GM12878 (cell line): ENCODE results near the gene RFFL.

Source experiments
- ASH2L ChIP-seq: fragments of 300-600, 200-600 bp; sonication (generic); IDR thresholded peaks from 2 replicates; pipeline ENCODE4 v1.6.1; 2017; ENCODE audit warnings: low read depth, mild to moderate bottlenecking, borderline replicate concordance
- CEBPB ChIP-seq, 2 experiments: fragments of 150-350 bp in 1 of 2; IDR thresholded peaks; 2 replicates each; pipeline ENCODE4 v1.6.1; 2012 to 2014; ENCODE audit warnings: low read depth in 2 of 2, low read length in 2 of 2, borderline replicate concordance in 1 of 2, inconsistent platforms in 1 of 2
- CREM ChIP-seq: IDR thresholded peaks from 2 replicates; pipeline ENCODE4 v1.6.1; 2014; ENCODE audit warnings: antibody characterized with exemption, low read depth
- EP300 ChIP-seq, 2 experiments: fragments of 150-350 bp in 1 of 2; IDR thresholded peaks; 2 replicates each; pipeline ENCODE4 v1.6.1; 2011 to 2012; ENCODE audit warnings: low read depth in 2 of 2, low read length in 2 of 2, borderline replicate concordance in 1 of 2, improper control_type of control experiment in 1 of 2, inconsistent platforms in 1 of 2; ENCODE audit not compliant: control insufficient read depth in 1 of 2
- PAX8 ChIP-seq: fragments of 450-650 bp; IDR thresholded peaks from 2 replicates; pipeline ENCODE4 v1.6.1; 2017; ENCODE audit warnings: mild to moderate bottlenecking, moderate library complexity
- POLR2AphosphoS5 ChIP-seq: IDR thresholded peaks from 2 replicates; pipeline ENCODE4 v1.6.1; 2011; ENCODE audit warnings: mild to moderate bottlenecking, low read length, inconsistent platforms
- RELA ChIP-seq: fragments of 450-650 bp; IDR thresholded peaks from 2 replicates; pipeline ENCODE4 v1.8.0; 2014; ENCODE audit warnings: borderline replicate concordance; ENCODE audit not compliant: partially characterized antibody
- RFX5 ChIP-seq: IDR thresholded peaks from 2 replicates; pipeline ENCODE4 v1.6.1; 2011; ENCODE audit warnings: low read depth, low read length, improper control_type of control experiment
- TCF3 ChIP-seq: IDR thresholded peaks from 2 replicates; pipeline ENCODE4 v1.6.1; 2012; ENCODE audit warnings: low read depth, mild to moderate bottlenecking, low read length, borderline replicate concordance; ENCODE audit not compliant: insufficient read depth
- TF ChIP-seq, protein P1 (sequence below), 3 experiments: IDR thresholded peaks in 2 of 3; conservative IDR thresholded peaks in 1 of 3; 2 replicates each; pipeline ENCODE4 v1.5.1; 2011; ENCODE audit warnings: low read depth in 3 of 3, low read length in 3 of 3, mild to moderate bottlenecking in 3 of 3, control low read depth in 2 of 3, moderate library complexity in 2 of 3, inconsistent platforms in 1 of 3, mixed read lengths in 1 of 3; ENCODE audit not compliant: control insufficient read depth in 2 of 3, insufficient read depth in 1 of 3; ENCODE audit errors: extremely low read depth in 1 of 3
- TF ChIP-seq, protein P2 (sequence below): IDR thresholded peaks from 2 replicates; pipeline ENCODE4 v1.6.1; 2011; ENCODE audit warnings: low read depth, low read length, improper control_type of control experiment, borderline replicate concordance
- TF ChIP-seq, protein P3 (sequence below): fragments of 450-650 bp; IDR thresholded peaks from 2 replicates; pipeline ENCODE4 v1.6.1; 2017; ENCODE audit warnings: mild to moderate bottlenecking, moderate library complexity
- TF ChIP-seq, protein P4 (sequence below): IDR thresholded peaks from 2 replicates; pipeline ENCODE4 v1.6.1; 2012; ENCODE audit warnings: low read length, inconsistent platforms

DNA sequence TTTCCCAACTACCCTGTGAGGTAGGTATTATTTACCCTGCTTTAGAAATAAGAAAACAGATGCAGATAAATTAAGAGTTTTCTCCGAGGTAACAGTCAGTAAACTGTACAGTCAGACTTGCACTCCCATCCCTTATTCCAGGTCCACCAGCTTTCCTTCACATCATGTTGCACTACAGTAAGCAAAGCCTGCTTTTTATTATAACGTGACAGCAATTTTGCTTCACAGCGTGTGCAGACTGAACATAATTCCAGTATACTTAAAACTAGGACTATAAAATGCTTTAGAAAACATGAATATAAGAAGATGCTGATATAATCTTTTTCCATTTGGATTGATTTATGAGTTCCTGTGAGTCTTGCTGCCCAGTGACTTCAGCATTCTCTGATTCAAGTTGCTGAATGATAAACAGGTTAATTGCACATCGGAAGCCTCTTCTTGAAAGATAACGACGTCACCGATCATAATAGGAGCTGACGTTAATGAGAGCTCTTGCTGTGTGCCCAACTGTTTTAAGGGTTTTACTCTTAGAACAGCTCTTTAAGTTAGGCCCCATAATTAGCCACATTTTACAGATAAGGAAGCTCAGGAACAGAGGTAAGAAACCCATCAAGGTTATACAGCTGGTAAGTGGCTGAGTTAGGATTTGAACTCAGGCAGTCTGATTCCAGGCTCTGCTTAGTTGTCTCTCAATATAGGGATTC is 81.8 kb downstream of the RFFL start:
- TF ChIP-seq, protein P1, sequence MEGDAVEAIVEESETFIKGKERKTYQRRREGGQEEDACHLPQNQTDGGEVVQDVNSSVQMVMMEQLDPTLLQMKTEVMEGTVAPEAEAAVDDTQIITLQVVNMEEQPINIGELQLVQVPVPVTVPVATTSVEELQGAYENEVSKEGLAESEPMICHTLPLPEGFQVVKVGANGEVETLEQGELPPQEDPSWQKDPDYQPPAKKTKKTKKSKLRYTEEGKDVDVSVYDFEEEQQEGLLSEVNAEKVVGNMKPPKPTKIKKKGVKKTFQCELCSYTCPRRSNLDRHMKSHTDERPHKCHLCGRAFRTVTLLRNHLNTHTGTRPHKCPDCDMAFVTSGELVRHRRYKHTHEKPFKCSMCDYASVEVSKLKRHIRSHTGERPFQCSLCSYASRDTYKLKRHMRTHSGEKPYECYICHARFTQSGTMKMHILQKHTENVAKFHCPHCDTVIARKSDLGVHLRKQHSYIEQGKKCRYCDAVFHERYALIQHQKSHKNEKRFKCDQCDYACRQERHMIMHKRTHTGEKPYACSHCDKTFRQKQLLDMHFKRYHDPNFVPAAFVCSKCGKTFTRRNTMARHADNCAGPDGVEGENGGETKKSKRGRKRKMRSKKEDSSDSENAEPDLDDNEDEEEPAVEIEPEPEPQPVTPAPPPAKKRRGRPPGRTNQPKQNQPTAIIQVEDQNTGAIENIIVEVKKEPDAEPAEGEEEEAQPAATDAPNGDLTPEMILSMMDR (IDR thresholded peaks at IDR 0.05 in 2 of 3, conservative IDR thresholded peaks at IDR 0.05 in 1 of 3; ENCODE audit: control insufficient read depth in 2 of 3, extremely low read depth in 1 of 3, insufficient read depth in 1 of 3, low read depth in 3 of 3, low read length in 3 of 3): no peak
- TF ChIP-seq PAX8: no peak
- TF ChIP-seq, protein P2, sequence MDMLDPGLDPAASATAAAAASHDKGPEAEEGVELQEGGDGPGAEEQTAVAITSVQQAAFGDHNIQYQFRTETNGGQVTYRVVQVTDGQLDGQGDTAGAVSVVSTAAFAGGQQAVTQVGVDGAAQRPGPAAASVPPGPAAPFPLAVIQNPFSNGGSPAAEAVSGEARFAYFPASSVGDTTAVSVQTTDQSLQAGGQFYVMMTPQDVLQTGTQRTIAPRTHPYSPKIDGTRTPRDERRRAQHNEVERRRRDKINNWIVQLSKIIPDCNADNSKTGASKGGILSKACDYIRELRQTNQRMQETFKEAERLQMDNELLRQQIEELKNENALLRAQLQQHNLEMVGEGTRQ: no peak
- 0 out of 2 replicates have a peak, but pooled peaks have one; percentile 18 for TF ChIP-seq CREM
- TF ChIP-seq, protein P3, sequence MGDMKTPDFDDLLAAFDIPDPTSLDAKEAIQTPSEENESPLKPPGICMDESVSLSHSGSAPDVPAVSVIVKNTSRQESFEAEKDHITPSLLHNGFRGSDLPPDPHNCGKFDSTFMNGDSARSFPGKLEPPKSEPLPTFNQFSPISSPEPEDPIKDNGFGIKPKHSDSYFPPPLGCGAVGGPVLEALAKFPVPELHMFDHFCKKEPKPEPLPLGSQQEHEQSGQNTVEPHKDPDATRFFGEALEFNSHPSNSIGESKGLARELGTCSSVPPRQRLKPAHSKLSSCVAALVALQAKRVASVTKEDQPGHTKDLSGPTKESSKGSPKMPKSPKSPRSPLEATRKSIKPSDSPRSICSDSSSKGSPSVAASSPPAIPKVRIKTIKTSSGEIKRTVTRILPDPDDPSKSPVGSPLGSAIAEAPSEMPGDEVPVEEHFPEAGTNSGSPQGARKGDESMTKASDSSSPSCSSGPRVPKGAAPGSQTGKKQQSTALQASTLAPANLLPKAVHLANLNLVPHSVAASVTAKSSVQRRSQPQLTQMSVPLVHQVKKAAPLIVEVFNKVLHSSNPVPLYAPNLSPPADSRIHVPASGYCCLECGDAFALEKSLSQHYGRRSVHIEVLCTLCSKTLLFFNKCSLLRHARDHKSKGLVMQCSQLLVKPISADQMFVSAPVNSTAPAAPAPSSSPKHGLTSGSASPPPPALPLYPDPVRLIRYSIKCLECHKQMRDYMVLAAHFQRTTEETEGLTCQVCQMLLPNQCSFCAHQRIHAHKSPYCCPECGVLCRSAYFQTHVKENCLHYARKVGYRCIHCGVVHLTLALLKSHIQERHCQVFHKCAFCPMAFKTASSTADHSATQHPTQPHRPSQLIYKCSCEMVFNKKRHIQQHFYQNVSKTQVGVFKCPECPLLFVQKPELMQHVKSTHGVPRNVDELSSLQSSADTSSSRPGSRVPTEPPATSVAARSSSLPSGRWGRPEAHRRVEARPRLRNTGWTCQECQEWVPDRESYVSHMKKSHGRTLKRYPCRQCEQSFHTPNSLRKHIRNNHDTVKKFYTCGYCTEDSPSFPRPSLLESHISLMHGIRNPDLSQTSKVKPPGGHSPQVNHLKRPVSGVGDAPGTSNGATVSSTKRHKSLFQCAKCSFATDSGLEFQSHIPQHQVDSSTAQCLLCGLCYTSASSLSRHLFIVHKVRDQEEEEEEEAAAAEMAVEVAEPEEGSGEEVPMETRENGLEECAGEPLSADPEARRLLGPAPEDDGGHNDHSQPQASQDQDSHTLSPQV: no peak
- TF ChIP-seq TCF3: no peak
- TF ChIP-seq ASH2L: no peak
- no peak for TF ChIP-seq RFX5
- TF ChIP-seq CEBPB (IDR thresholded peaks at IDR 0.05; ENCODE audit: borderline replicate concordance in 1 of 2, low read depth in 2 of 2, low read length in 2 of 2): no peak
- no peak for TF ChIP-seq RELA
- TF ChIP-seq EP300 (IDR thresholded peaks at IDR 0.05; ENCODE audit: borderline replicate concordance in 1 of 2, control insufficient read depth in 1 of 2, low read depth in 2 of 2, low read length in 2 of 2): no peak
- no peak for TF ChIP-seq POLR2AphosphoS5
- TF ChIP-seq, protein P4, sequence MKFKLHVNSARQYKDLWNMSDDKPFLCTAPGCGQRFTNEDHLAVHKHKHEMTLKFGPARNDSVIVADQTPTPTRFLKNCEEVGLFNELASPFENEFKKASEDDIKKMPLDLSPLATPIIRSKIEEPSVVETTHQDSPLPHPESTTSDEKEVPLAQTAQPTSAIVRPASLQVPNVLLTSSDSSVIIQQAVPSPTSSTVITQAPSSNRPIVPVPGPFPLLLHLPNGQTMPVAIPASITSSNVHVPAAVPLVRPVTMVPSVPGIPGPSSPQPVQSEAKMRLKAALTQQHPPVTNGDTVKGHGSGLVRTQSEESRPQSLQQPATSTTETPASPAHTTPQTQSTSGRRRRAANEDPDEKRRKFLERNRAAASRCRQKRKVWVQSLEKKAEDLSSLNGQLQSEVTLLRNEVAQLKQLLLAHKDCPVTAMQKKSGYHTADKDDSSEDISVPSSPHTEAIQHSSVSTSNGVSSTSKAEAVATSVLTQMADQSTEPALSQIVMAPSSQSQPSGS: no peak
